Measurements from ENCODE around the gene PDGFD.

DNA sequence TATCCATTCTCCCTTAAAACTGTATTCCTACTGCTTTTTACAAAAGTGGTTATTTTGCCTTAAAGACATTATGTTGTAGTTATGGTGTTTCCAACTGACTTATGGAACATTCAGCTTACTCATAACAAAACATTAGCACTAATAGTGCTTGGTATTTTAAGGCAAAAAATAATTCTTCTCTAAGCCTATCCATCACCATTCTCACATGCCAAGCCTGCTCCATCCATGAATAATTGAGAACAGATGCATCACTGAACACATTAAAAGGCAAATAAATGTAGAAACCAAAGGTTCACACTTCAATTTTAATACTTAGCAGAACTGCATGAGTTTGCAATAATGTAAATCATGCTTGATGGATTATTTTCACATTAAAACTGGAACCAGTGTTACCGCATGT lies 169.9 kb downstream of the PDGFD start:
- TF ChIP-seq CTCF (IDR thresholded peaks at IDR 0.05; ENCODE audit: low read depth, low read length): no peak
- no peak for TF ChIP-seq EZH2phosphoT487 (IDR thresholded peaks at IDR 0.05; ENCODE audit: low read depth)

Measured in OCI-LY3 (cell line).